H7 (cell line): ENCODE measurements around the gene CNTN4. TPM values are rescaled to one million over a fixed set of nuclear protein-coding genes. Genes with fewer than 3 reads are reported as not detected.

Experiments used
- DNase-seq: peaks from one replicate; pipeline ENCODE4 v3.0.0; 2012
- H3K27me3 ChIP-seq: 2 replicates; pipeline ENCODE4 v1.6.0; 2011; ENCODE audit warnings: mild to moderate bottlenecking, low read length; ENCODE audit not compliant: control insufficient read depth, insufficient read depth
- H3K36me3 ChIP-seq: replicated peaks from 2 replicates; pipeline ENCODE4 v1.5.1; 2011; ENCODE audit warnings: low read length; ENCODE audit not compliant: control insufficient read depth, insufficient read depth
- H3K4me3 ChIP-seq: 2 replicates; pipeline ENCODE4 v1.5.1; 2011; ENCODE audit warnings: low read depth, mild to moderate bottlenecking, control low read depth, low read length, moderate library complexity; ENCODE audit not compliant: insufficient read depth
- total RNA-seq: library from RNA; depleted of rRNA; stranded (reverse); fragments of >200 nt; shearing (Covaris generic); gene quantifications from 2 replicates; pipeline ENCODE4 v1.2.3, GENCODE V29; 2014

The CNTN4 gene
- total RNA-seq, 1 experiment from 2014 or later: 2.3 TPM

DNA sequence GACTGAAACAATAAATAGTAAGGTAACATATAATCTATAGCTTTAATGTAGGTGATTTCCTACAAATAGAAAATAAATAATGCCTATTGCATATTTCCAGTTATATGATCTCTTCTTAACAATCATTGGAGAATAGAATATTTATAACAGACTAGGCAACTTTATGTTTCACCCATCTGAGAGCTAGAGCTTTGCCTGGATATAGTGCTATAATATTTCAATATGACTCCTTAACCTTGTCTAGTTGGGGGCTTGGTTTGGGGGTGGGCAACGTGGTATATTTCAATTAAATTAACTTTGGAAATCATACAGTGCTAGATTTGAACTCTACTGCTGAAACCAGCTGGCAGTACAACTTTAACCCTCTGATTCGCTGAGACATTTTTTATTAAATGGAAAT is 265.2 kb downstream of the CNTN4 start:
- Histone ChIP-seq H3K36me3 (no peaks in the 10 kb centered on the region), H3K4me3 (no peak overlapping the region), H3K27me3 (no peaks in the 10 kb centered on the region)
- no peak for DNase-seq

DNA sequence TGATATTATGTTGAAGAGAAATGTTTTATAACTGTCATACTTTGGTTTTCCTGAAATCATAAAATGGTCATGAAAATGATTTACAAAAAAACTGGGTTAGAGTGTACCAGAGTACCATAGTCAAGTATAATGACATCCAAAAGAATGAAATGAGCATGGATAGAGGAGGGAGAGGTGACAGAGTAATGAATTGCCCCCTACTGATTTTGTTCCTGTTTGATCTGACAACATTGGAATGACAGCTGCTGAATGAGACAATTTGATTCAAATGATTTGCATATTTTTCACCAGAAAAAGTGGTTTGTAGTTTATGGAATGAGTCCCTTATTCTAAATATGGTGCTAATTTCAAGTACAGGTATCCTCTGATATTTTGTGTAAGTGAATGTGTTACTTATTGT is 271.7 kb downstream of the CNTN4 start:
- DNase-seq: no peak
- Histone ChIP-seq H3K4me3 (no peak overlapping the region), H3K36me3 (no peaks in the 10 kb centered on the region), H3K27me3 (no peaks in the 10 kb centered on the region)

DNA sequence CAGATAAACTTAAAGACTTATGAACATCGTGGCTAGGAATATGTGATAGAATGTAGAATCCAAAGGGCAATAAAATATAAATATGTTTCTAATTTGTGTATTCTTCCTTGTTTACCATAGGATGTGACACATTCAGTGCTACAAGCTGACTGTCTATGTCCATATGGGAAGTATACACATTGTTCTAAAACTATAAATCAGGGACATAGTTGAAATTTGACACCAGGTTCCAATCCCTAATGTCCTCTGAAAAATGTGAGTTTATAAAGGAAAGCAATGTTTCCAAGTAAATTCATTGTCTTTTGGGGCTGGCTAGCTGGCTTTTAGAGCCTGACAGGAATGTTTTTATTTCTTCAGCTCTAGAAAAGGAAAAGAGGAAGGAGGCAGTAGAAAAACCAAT is 273.6 kb downstream of the CNTN4 start:
- DNase-seq: no peak
- H3K36me3 ChIP-seq: no peaks in the 10 kb centered on the region
- no peak overlapping the region for H3K4me3 ChIP-seq
- H3K27me3 ChIP-seq: no peaks in the 10 kb centered on the region

DNA sequence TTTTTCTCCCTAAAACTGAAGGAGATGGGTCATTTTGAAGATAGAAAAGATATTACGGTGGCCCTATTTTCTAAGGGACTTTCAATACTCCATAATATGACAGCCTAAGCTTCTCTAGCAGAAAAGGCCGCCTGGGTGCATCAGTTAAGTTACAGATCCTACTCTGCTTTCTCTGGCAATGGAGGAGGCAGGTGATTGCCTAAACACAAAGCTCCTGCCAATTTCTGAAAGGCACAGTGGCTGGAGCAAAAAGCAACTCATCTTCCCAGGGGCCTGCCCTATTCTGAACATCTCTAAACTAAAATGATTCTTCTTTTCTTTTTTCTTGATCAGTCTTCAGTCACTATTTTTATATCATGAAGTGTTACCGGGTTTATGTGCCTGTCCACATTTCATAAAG is 276.7 kb downstream of the CNTN4 start:
- Histone ChIP-seq H3K4me3 (no peak overlapping the region), H3K27me3 (no peaks in the 10 kb centered on the region), H3K36me3 (no peaks in the 10 kb centered on the region)
- DNase-seq: no peak

GRCh38 chr3:2377281-2377680 is 278.6 kb downstream of the CNTN4 start:
- Histone ChIP-seq H3K4me3 (no peak overlapping the region), H3K27me3 (no peaks in the 10 kb centered on the region), H3K36me3 (no peaks in the 10 kb centered on the region)
- no peak for DNase-seq

- Histone ChIP-seq H3K4me3 (no peak overlapping the region), H3K27me3 (no peaks in the 10 kb centered on the region), H3K36me3 (no peaks in the 10 kb centered on the region)
- no peak for DNase-seq
Measured at GRCh38 chr3:2390926-2391532, 292.4 kb downstream of the CNTN4 start.

DNA sequence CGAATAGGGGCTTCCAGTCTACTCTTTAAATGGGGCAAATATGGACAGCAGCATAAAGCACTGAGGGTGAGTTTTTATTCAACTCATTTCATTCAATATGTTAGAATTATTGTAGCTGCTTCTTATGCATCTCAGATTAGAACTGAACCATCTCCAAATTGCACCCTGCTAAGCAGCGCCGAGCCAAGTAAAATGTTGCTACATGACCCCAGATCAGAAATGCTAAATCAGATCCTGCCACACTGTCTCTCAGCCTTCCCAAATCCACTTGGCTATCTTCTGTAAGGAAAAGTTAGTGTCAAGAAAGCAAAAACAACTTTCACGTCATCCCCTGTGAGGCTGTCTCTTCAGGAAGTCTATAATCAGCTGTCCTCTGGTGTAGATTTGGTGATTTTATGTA is 293.2 kb downstream of the CNTN4 start:
- Histone ChIP-seq H3K27me3 (no peaks in the 10 kb centered on the region), H3K4me3 (no peak overlapping the region), H3K36me3 (no peaks in the 10 kb centered on the region)
- no peak for DNase-seq

DNA sequence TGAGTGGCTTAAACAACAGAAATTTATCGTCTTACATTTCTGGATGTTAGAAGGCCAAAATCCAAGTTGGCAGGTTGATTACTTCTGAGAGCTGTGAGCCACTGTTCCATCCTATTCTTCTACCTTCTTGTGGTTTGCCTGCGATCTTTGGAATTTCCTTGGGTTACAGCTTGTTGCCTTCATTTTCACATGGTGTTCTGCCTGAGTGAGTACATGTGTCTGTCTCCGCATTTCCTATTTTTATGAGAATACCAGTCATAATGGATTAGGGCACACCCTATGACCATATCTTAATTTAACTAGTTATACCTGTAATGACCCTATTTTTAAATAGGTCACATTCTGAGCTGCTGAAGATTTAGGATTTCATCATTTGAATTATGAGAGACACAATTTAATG is 294.3 kb downstream of the CNTN4 start:
- DNase-seq: no peak
- H3K27me3 ChIP-seq: no peaks in the 10 kb centered on the region
- no peaks in the 10 kb centered on the region for H3K36me3 ChIP-seq
- no peak overlapping the region for H3K4me3 ChIP-seq

GRCh38 chr3:2415083-2415482 is 316.4 kb downstream of the CNTN4 start:
- no peaks in the 10 kb centered on the region for H3K36me3 ChIP-seq
- H3K4me3 ChIP-seq: no peak overlapping the region
- DNase-seq: no peak
- no peaks in the 10 kb centered on the region for H3K27me3 ChIP-seq

- DNase-seq: peak; percentile 37
- H3K27me3 ChIP-seq: no peaks in the 10 kb centered on the region
- no peaks in the 10 kb centered on the region for H3K36me3 ChIP-seq
- H3K4me3 ChIP-seq: no peak overlapping the region
Measured at GRCh38 chr3:2420919-2421318, 322.3 kb downstream of the CNTN4 start.

- Histone ChIP-seq H3K4me3 (no peak overlapping the region), H3K36me3 (no peaks in the 10 kb centered on the region), H3K27me3 (no peaks in the 10 kb centered on the region)
- no peak for DNase-seq
Measured at GRCh38 chr3:2423143-2423542, 324.5 kb downstream of the CNTN4 start.

DNA sequence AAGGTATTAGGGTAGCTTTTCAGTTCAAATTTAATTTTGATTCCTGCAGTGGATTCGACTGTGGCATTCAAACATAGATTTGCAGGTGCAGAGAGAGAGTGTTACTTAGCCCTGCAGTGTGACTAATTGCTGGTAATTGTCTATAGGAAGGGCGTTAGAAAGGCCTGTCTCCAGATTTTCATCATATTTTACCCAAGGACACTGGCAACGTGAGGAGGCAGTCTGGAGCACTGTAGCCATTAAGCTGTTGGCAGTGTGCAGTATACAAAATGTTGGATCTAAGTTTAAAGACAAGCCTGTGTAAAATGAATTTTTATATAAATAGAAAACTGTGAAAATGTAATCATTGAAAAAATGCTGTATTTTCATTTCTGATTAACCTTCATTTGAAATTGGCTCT is 342.9 kb downstream of the CNTN4 start:
- H3K4me3 ChIP-seq: no peak overlapping the region
- H3K27me3 ChIP-seq: no peaks in the 10 kb centered on the region
- no peaks in the 10 kb centered on the region for H3K36me3 ChIP-seq
- DNase-seq: no peak

DNA sequence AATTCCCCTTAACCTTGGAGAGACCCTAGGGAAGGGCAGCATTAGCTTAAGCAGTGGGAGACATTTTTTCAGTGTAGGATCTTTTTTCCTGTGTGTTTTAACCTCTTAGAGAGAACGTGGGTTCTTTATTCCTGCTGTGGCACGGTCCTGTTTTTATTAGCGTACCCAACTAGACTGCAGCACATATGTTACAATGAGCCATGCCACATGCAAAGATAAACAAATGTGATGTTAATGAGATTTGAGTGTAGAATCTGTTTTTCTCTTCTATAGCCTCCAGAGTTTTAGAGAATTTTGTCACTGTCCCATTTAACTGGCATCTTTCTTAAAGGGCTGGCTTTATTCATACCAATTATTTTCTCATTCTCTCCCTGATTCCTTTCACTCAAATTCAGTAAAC is 347.5 kb downstream of the CNTN4 start:
- Histone ChIP-seq H3K36me3 (no peaks in the 10 kb centered on the region), H3K27me3 (no peaks in the 10 kb centered on the region), H3K4me3 (no peak overlapping the region)
- DNase-seq: no peak

- no peaks in the 10 kb centered on the region for H3K27me3 ChIP-seq
- H3K4me3 ChIP-seq: no peak overlapping the region
- DNase-seq: no peak
- H3K36me3 ChIP-seq: no peaks in the 10 kb centered on the region
Measured at GRCh38 chr3:2452249-2452648, 353.6 kb downstream of the CNTN4 start.

GRCh38 chr3:2454865-2455264 is 356.2 kb downstream of the CNTN4 start:
- H3K27me3 ChIP-seq: no peaks in the 10 kb centered on the region
- no peak overlapping the region for H3K4me3 ChIP-seq
- DNase-seq: no peak
- no peaks in the 10 kb centered on the region for H3K36me3 ChIP-seq

- no peaks in the 10 kb centered on the region for H3K36me3 ChIP-seq
Measured at GRCh38 chr3:2456788-2457187, 358.1 kb downstream of the CNTN4 start.

More at GRCh38 chr3:2456788-2457187, 358.1 kb downstream of the CNTN4 start:
- Histone ChIP-seq H3K27me3 (no peaks in the 10 kb centered on the region), H3K4me3 (no peak overlapping the region)
- DNase-seq: no peak
